Activated naive CD8-positive, alpha-beta T cell treated with anti-CD3 and anti-CD28 coated beads, Interleukin-2, amount 50 U/mL, for 24 hours (primary cell): ENCODE measurements around the gene PCDHB7.
A peak's percentile ranks its signal among the peaks of the same experiment; 100 is the strongest.
"Not testable (repeated sequence)": the region's sequence is repeated elsewhere in the genome, so short reads cannot be mapped to it uniquely, and the experiment has no call there.

Source experiments
- ATAC-seq: fragments of 150-1000 bp; cut with Tn5 transposase; one replicate; pipeline ENCODE4 v1.10.0; 2021
- DNase-seq: peaks from one replicate; pipeline ENCODE4 v3.0.0; 2021
- H3K27ac Mint-ChIP-seq: one replicate; pipeline ENCODE4 v1.8.0; 2021; ENCODE audit warnings: mild to moderate bottlenecking, mixed read lengths
- H3K27me3 Mint-ChIP-seq: one replicate; pipeline ENCODE4 v1.8.0; 2021; ENCODE audit warnings: mixed read lengths
- H3K36me3 Mint-ChIP-seq: one replicate; pipeline ENCODE4 v1.8.0; 2021; ENCODE audit warnings: low read depth, mixed read lengths
- H3K4me1 Mint-ChIP-seq: one replicate; pipeline ENCODE4 v1.8.0; 2021; ENCODE audit warnings: mixed read lengths
- H3K4me3 Mint-ChIP-seq: one replicate; pipeline ENCODE4 v1.8.0; 2021; ENCODE audit warnings: mild to moderate bottlenecking, moderate library complexity, mixed read lengths
- H3K9me3 Mint-ChIP-seq: one replicate; pipeline ENCODE4 v1.8.0; 2021; ENCODE audit warnings: mixed read lengths

The PCDHB7 gene

GRCh38 chr5:141157901-141158300 is 14.5 kb upstream of the PCDHB7 start:
- ATAC-seq, DNase-seq, H3K4me3 Mint-ChIP-seq, H3K36me3 Mint-ChIP-seq, H3K27ac Mint-ChIP-seq, H3K4me1 Mint-ChIP-seq: not testable (repeated sequence)
- Mint-ChIP-seq H3K27me3 (peaks cover 36% of the 10 kb centered on the region), H3K9me3 (peaks cover 12% of the 10 kb centered on the region)

- H3K36me3 Mint-ChIP-seq, H3K4me1 Mint-ChIP-seq, H3K27ac Mint-ChIP-seq, DNase-seq, H3K4me3 Mint-ChIP-seq, ATAC-seq: not testable (repeated sequence)
- Mint-ChIP-seq H3K27me3 (peaks cover 23% of the 10 kb centered on the region), H3K9me3 (peaks cover 13% of the 10 kb centered on the region)
These were observed 2.1 kb downstream of the PCDHB7 start for GRCh38 chr5:141174291-141175104.

GRCh38 chr5:141175933-141176332 is 3.5 kb downstream of the PCDHB7 start:
- Mint-ChIP-seq H3K36me3 (peaks cover 5% of the 10 kb centered on the region), H3K4me3 (no peak overlapping the region), H3K27ac (no peak overlapping the region), H3K9me3 (peaks cover 20% of the 10 kb centered on the region), H3K27me3 (peaks cover 24% of the 10 kb centered on the region), H3K4me1 (no peaks in the 10 kb centered on the region)
- DNase-seq (no peak), ATAC-seq (no peak)

GRCh38 chr5:141177577-141178191 is 5.2 kb downstream of the PCDHB7 start, which contains the start of gene PCDHB8:
PCDHB8 (plus strand) TSS chr5:141177790; CDS start chr5:141178035, 245 bp downstream.
- not testable (repeated sequence) for ATAC-seq, H3K4me3 Mint-ChIP-seq, H3K4me1 Mint-ChIP-seq, H3K27ac Mint-ChIP-seq, H3K36me3 Mint-ChIP-seq, DNase-seq
- Mint-ChIP-seq H3K27me3 (peaks cover 33% of the 10 kb centered on the region), H3K9me3 (peaks cover 22% of the 10 kb centered on the region)

- H3K27ac Mint-ChIP-seq: not testable (repeated sequence)
- peaks cover 30% of the 10 kb centered on the region for H3K27me3 Mint-ChIP-seq
These were observed 6.9 kb downstream of the PCDHB7 start for GRCh38 chr5:141179371-141179770.

GRCh38 chr5:141179876-141180275 is 7.4 kb downstream of the PCDHB7 start:
- not testable (repeated sequence) for ATAC-seq, H3K4me1 Mint-ChIP-seq, DNase-seq, H3K4me3 Mint-ChIP-seq, H3K36me3 Mint-ChIP-seq, H3K27ac Mint-ChIP-seq
- H3K27me3 Mint-ChIP-seq: peaks cover 35% of the 10 kb centered on the region
- H3K9me3 Mint-ChIP-seq: peaks cover 29% of the 10 kb centered on the region

More at GRCh38 chr5:141179371-141179770, 6.9 kb downstream of the PCDHB7 start:
- not testable (repeated sequence) for ATAC-seq, H3K4me1 Mint-ChIP-seq, H3K36me3 Mint-ChIP-seq, H3K4me3 Mint-ChIP-seq, DNase-seq
- H3K9me3 Mint-ChIP-seq: peaks cover 25% of the 10 kb centered on the region

GRCh38 chr5:141180313-141180712 is 7.9 kb downstream of the PCDHB7 start:
- H3K27me3 Mint-ChIP-seq: peaks cover 40% of the 10 kb centered on the region
- no peak overlapping the region for H3K4me3 Mint-ChIP-seq
- DNase-seq (no peak), ATAC-seq (no peak)
- no peaks in the 10 kb centered on the region for H3K4me1 Mint-ChIP-seq
- H3K36me3 Mint-ChIP-seq: peaks cover 7% of the 10 kb centered on the region
- no peak overlapping the region for H3K27ac Mint-ChIP-seq
- peaks cover 32% of the 10 kb centered on the region for H3K9me3 Mint-ChIP-seq

GRCh38 chr5:141182248-141182647 is 9.8 kb downstream of the PCDHB7 start, which contains the start of gene PCDHB16:
PCDHB16 (plus strand) TSS chr5:141182387; CDS start chr5:141182560, 173 bp downstream.
- Mint-ChIP-seq H3K4me3 (no peak within 1 kb of the TSS), H3K36me3 (peaks cover 10% of the 10 kb centered on the region), H3K27me3 (peaks cover 49% of the 10 kb centered on the region), H3K27ac (no peak within 1 kb of the TSS), H3K4me1 (peaks cover 4% of the 10 kb centered on the region), H3K9me3 (peaks cover 37% of the 10 kb centered on the region)
- ATAC-seq (no peak), DNase-seq (no peak)

GRCh38 chr5:141184117-141184855 is 11.8 kb downstream of the PCDHB7 start:
- ATAC-seq, H3K4me1 Mint-ChIP-seq, H3K27ac Mint-ChIP-seq, H3K4me3 Mint-ChIP-seq, DNase-seq: not testable (repeated sequence)
- Mint-ChIP-seq H3K27me3 (peaks cover 58% of the 10 kb centered on the region), H3K36me3 (peaks cover 15% of the 10 kb centered on the region), H3K9me3 (peaks cover 46% of the 10 kb centered on the region)

GRCh38 chr5:141186897-141187512 is 14.6 kb downstream of the PCDHB7 start, which contains the start of gene PCDHB9:
PCDHB9 (plus strand) TSS chr5:141187161; CDS start chr5:141187319, 158 bp downstream.
- Mint-ChIP-seq H3K4me1 (peaks cover 4% of the 10 kb centered on the region), H3K27ac (no peak within 1 kb of the TSS), H3K9me3 (peaks cover 44% of the 10 kb centered on the region), H3K4me3 (peak within 1 kb of the TSS; percentile 30), H3K36me3 (peaks cover 19% of the 10 kb centered on the region), H3K27me3 (peaks cover 55% of the 10 kb centered on the region)
- DNase-seq (peak; percentile 20), ATAC-seq (no peak)

GRCh38 chr5:141188682-141189081 is 16.2 kb downstream of the PCDHB7 start:
- Mint-ChIP-seq H3K36me3 (peaks cover 21% of the 10 kb centered on the region), H3K9me3 (peaks cover 35% of the 10 kb centered on the region), H3K27me3 (peaks cover 50% of the 10 kb centered on the region)
- not testable (repeated sequence) for ATAC-seq, DNase-seq, H3K4me1 Mint-ChIP-seq, H3K27ac Mint-ChIP-seq, H3K4me3 Mint-ChIP-seq

GRCh38 chr5:141189131-141189530 is 16.7 kb downstream of the PCDHB7 start:
- not testable (repeated sequence) for H3K4me3 Mint-ChIP-seq, H3K4me1 Mint-ChIP-seq, ATAC-seq, H3K27ac Mint-ChIP-seq, DNase-seq
- Mint-ChIP-seq H3K9me3 (peaks cover 35% of the 10 kb centered on the region), H3K36me3 (peaks cover 22% of the 10 kb centered on the region), H3K27me3 (peaks cover 50% of the 10 kb centered on the region)

GRCh38 chr5:141192110-141192725 is 19.8 kb downstream of the PCDHB7 start, which contains the start of gene PCDHB10:
PCDHB10 (plus strand) TSS chr5:141192353; CDS start chr5:141192553, 200 bp downstream.
- Mint-ChIP-seq H3K4me1 (no peaks in the 10 kb centered on the region), H3K36me3 (peaks cover 20% of the 10 kb centered on the region), H3K27me3 (peaks cover 37% of the 10 kb centered on the region), H3K4me3 (no peak within 1 kb of the TSS), H3K27ac (no peak within 1 kb of the TSS), H3K9me3 (peaks cover 37% of the 10 kb centered on the region)
- DNase-seq (peak; percentile 25), ATAC-seq (no peak)
